ENCODE data around the gene INHBB.

INHBB gene

DNA sequence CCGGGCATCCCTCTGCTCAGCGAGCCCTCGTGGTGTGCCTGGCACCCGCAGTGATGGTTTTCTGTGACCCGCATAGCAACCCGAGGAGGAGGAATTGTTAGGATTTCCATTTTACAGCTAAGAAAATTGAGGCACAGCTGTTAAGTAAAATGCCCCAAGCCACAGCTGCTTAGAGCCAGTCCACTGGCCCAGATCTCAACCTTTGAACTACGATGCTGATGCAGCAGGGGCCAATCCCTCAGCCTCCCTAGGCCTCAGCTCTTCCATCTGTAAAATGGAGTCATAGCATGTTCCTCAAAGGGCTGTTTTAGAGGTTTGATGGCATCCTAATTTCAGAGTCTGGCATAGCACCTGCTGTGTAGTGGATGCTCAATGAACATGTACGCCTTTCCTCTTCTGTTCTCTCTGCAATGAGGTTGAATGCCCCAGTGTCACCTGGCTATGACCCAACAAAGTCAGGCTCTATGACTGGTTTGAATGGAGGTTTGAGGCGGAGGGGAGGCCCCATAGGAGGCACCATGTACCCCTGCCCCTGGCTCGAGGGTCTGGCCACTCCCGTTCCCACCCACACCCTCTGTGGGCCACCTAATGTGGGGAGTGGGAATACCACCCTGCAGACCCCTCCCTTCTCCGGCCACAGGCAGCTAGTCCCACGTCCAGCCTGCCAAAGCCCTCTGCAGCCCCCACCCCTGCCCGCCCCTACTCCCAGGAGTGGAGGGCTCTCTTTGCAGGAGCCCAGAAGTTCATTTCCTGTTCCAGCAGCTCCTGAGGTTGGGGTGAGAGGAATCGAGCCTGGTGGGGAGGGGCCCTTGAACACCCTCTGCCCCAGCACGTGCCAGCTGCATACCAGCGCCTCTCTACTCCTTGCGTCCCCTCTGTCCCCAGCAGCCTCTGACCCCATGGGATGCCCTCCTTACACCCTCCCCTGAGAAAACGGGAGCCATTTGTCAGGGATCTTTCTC is 31.0 kb downstream of the INHBB start:
- H3K27me3 ChIP-seq (ENCODE audit: insufficient read depth, low read length) = no peaks in the 10 kb centered on the region; the same call in 1 of the 2 replicates
- no peak overlapping the region for H2AFZ ChIP-seq (ENCODE audit: low read length)
- no peak overlapping the region for H3K4me2 ChIP-seq (ENCODE audit: low read length)
- no peaks in the 10 kb centered on the region for H3K4me1 ChIP-seq (ENCODE audit: insufficient read depth, low read length, severe bottlenecking)
- H3K27ac ChIP-seq (ENCODE audit: low read depth, low read length, poor library complexity, severe bottlenecking) = no peak overlapping the region
- no peaks in the 10 kb centered on the region for H3K9me3 ChIP-seq (ENCODE audit: low read length)
- TF ChIP-seq, protein P1, sequence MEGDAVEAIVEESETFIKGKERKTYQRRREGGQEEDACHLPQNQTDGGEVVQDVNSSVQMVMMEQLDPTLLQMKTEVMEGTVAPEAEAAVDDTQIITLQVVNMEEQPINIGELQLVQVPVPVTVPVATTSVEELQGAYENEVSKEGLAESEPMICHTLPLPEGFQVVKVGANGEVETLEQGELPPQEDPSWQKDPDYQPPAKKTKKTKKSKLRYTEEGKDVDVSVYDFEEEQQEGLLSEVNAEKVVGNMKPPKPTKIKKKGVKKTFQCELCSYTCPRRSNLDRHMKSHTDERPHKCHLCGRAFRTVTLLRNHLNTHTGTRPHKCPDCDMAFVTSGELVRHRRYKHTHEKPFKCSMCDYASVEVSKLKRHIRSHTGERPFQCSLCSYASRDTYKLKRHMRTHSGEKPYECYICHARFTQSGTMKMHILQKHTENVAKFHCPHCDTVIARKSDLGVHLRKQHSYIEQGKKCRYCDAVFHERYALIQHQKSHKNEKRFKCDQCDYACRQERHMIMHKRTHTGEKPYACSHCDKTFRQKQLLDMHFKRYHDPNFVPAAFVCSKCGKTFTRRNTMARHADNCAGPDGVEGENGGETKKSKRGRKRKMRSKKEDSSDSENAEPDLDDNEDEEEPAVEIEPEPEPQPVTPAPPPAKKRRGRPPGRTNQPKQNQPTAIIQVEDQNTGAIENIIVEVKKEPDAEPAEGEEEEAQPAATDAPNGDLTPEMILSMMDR (IDR thresholded peaks at IDR 0.05; ENCODE audit: low read length) = no peak
- no peak for TF ChIP-seq EZH2 (IDR thresholded peaks at IDR 0.05; ENCODE audit: borderline replicate concordance, low read length)
- no peaks in the 10 kb centered on the region for H3F3A ChIP-seq (ENCODE audit: insufficient read depth, low read length)
- H4K20me1 ChIP-seq (ENCODE audit: insufficient read depth, low read length) = no peaks in the 10 kb centered on the region
- H3K9ac ChIP-seq (ENCODE audit: low read length) = no peak overlapping the region
- H3K4me3 ChIP-seq (ENCODE audit: low read depth, low read length, poor library complexity, severe bottlenecking) = no peak overlapping the region
- no peaks in the 10 kb centered on the region for H3K79me2 ChIP-seq (ENCODE audit: insufficient read depth, low read length)
- no peaks in the 10 kb centered on the region for H3K9me2 ChIP-seq (ENCODE audit: low read depth, low read length)
- H3K36me3 ChIP-seq (ENCODE audit: insufficient read depth, low read length) = no peaks in the 10 kb centered on the region

DNA sequence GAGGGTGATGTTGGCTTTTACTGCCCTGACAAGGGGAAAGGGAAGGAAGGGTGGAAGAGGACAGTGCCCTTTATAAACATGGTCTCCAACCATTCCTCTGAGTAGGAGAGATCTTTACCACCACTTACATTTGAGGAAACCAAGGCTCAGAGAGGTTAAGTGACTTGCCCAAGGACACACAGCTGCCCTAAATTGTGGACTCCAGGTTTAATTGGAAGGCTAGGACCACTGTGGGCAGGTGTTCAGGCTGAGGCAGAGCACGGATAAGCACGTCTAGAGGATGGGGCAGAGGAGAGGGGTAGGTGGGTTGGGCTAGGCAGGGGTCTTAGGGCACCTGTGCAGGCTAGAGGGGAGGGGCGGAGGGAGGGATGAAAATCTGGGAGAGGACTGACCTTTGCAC is 32.7 kb downstream of the INHBB start:
- Histone ChIP-seq H2AFZ (ENCODE audit: low read length) (no peak overlapping the region), H4K20me1 (ENCODE audit: insufficient read depth, low read length) (no peaks in the 10 kb centered on the region), H3F3A (ENCODE audit: insufficient read depth, low read length) (no peaks in the 10 kb centered on the region), H3K4me1 (ENCODE audit: insufficient read depth, low read length, severe bottlenecking) (no peaks in the 10 kb centered on the region), H3K4me2 (ENCODE audit: low read length) (no peak overlapping the region), H3K27me3 (ENCODE audit: insufficient read depth, low read length) (no peaks in the 10 kb centered on the region; the same call in 1 of the 2 replicates), H3K9me3 (ENCODE audit: low read length) (no peaks in the 10 kb centered on the region), H3K36me3 (ENCODE audit: insufficient read depth, low read length) (no peaks in the 10 kb centered on the region), H3K9ac (ENCODE audit: low read length) (no peak overlapping the region), H3K27ac (ENCODE audit: low read depth, low read length, poor library complexity, severe bottlenecking) (no peak overlapping the region), H3K9me2 (ENCODE audit: low read depth, low read length) (no peaks in the 10 kb centered on the region), H3K79me2 (ENCODE audit: insufficient read depth, low read length) (no peaks in the 10 kb centered on the region), H3K4me3 (ENCODE audit: low read depth, low read length, poor library complexity, severe bottlenecking) (no peak overlapping the region)
- no peak for TF ChIP-seq EZH2 (IDR thresholded peaks at IDR 0.05; ENCODE audit: borderline replicate concordance, low read length)
- TF ChIP-seq, protein P1 (IDR thresholded peaks at IDR 0.05; ENCODE audit: low read length) = no peak

DNA sequence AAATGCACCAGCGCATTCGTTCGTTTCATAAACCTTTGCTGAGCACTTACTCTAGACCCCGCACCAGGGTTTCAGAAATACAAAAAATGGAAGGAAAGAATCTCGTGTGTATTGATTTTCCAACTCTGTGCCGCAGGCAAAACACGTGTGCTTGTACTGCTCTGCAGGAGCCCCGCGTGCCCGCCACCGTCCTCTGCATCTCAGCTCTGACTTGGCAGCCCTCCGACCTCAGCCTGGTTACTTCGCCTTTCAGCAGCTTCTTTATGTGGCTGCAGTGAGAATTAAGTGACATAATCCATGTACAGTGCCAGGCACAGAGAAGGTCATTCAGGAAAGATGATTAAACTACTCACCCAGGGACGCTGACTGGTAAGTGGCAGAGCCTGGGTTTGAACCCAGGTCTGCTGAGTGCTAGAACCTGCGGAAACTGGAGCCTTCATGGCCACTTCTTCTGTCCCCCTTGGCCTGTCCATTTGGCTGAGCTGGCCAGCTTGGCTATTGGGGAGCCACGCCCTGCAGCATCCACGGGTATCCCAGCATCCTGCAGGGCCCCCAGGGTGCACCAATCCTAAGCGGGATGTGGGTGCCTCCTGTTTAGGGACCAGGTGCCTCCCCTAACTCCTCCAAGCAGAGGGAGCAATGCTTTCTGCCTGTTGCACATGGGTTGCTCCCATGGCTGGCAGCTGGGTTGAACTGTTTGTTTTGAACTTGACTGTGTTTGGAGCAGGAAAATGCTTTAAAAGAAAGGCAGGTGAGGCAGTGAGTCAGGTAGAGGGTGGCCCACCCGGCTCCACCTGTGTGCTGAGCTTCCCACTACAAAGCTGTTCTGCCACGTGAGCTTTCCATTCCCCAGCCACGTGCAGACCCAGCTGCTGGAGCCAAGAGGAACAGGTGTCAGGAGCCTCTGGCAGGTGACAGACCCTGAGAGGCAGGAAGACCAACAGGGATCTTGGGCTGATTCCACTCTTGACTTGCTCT is 34.3 kb downstream of the INHBB start:
- Histone ChIP-seq H3K4me1 (ENCODE audit: insufficient read depth, low read length, severe bottlenecking) (no peaks in the 10 kb centered on the region), H4K20me1 (ENCODE audit: insufficient read depth, low read length) (no peaks in the 10 kb centered on the region), H3K27ac (ENCODE audit: low read depth, low read length, poor library complexity, severe bottlenecking) (no peak overlapping the region), H2AFZ (ENCODE audit: low read length) (no peak overlapping the region), H3K36me3 (ENCODE audit: insufficient read depth, low read length) (no peaks in the 10 kb centered on the region), H3K9me2 (ENCODE audit: low read depth, low read length) (no peaks in the 10 kb centered on the region), H3K4me3 (ENCODE audit: low read depth, low read length, poor library complexity, severe bottlenecking) (no peak overlapping the region), H3K27me3 (ENCODE audit: insufficient read depth, low read length) (no peaks in the 10 kb centered on the region; the same call in 1 of the 2 replicates), H3K9me3 (ENCODE audit: low read length) (no peaks in the 10 kb centered on the region), H3K9ac (ENCODE audit: low read length) (no peak overlapping the region), H3K79me2 (ENCODE audit: insufficient read depth, low read length) (no peaks in the 10 kb centered on the region), H3F3A (ENCODE audit: insufficient read depth, low read length) (no peaks in the 10 kb centered on the region), H3K4me2 (ENCODE audit: low read length) (no peak overlapping the region)
- TF ChIP-seq, protein P1 (IDR thresholded peaks at IDR 0.05; ENCODE audit: low read length) = no peak
- no peak for TF ChIP-seq EZH2 (IDR thresholded peaks at IDR 0.05; ENCODE audit: borderline replicate concordance, low read length)
